Body of pancreas (tissue), 4 donors: ENCODE data around the gene SPON2.

Experiments
- CTCF ChIP-seq, 7 experiments: fragments of 450-650 bp in 4 of 7; fragments of 200-600 bp in 3 of 7; sonication (generic) in 3 of 7; IDR thresholded peaks; one replicate each; pipeline ENCODE4 v1.5.1; 2016 to 2019; ENCODE audit warnings: antibody characterized with exemption in 7 of 7
- POLR2A ChIP-seq, 3 donors: fragments of 450-650 bp; IDR thresholded peaks; one replicate each; pipeline ENCODE4 v1.6.1; 2016; ENCODE audit warnings: antibody characterized with exemption in 3 of 3, mild to moderate bottlenecking in 2 of 3

GRCh38 chr4:1210971-1211370 lies 38.6 kb upstream of the SPON2 start:
- TF ChIP-seq POLR2A (IDR thresholded peaks at IDR 0.05) (no peak), CTCF (IDR thresholded peaks at IDR 0.05) (no peak)
